Neural cell (in vitro differentiated cells): ENCODE measurements around the gene RAB11FIP3. TPM values are rescaled to one million over a fixed set of nuclear protein-coding genes. Genes with fewer than 3 reads are reported as not detected.

Source experiments
- H2AFZ ChIP-seq: fragments of 200-600, 300-800 bp; sonication (generic), shearing (Covaris generic); 2 replicates; pipeline ENCODE4 v1.6.0; 2014; ENCODE audit warnings: low read depth, mild to moderate bottlenecking, antibody characterized with exemption, low read length, moderate library complexity
- H3F3A ChIP-seq: fragments of 200-600 bp; shearing (Covaris generic); 2 replicates; pipeline ENCODE4 v1.6.1; 2016; ENCODE audit warnings: mild to moderate bottlenecking, moderate library complexity, mixed read lengths, antibody characterized with exemption, low read length; ENCODE audit not compliant: insufficient read depth, poor library complexity, severe bottlenecking
- H3K27ac ChIP-seq: fragments of 200-600, 300-800 bp; sonication (generic), shearing (Covaris generic); 2 replicates; pipeline ENCODE4 v1.5.1; 2014; ENCODE audit warnings: mild to moderate bottlenecking, low read length, moderate library complexity
- H3K27me3 ChIP-seq: fragments of 300-800, 200-600 bp; sonication (generic), shearing (Covaris generic); 2 replicates; pipeline ENCODE4 v1.6.0; 2014; ENCODE audit warnings: mild to moderate bottlenecking, low read depth, low read length, moderate library complexity; ENCODE audit not compliant: insufficient read depth
- H3K36me3 ChIP-seq: fragments of 300-800, 200-600 bp; sonication (generic), shearing (Covaris generic); 2 replicates; pipeline ENCODE4 v1.5.1; 2014; ENCODE audit warnings: mild to moderate bottlenecking, antibody characterized with exemption, low read length, moderate library complexity; ENCODE audit not compliant: insufficient read depth
- H3K4me2 ChIP-seq: fragments of 300-800, 200-600 bp; sonication (generic), shearing (Covaris generic); 2 replicates; pipeline ENCODE4 v1.6.0; 2014; ENCODE audit warnings: mild to moderate bottlenecking, low read length
- H3K4me3 ChIP-seq: fragments of 300-800, 200-600 bp; sonication (generic), shearing (Covaris generic); 2 replicates; pipeline ENCODE4 v1.5.1; 2014; ENCODE audit warnings: mild to moderate bottlenecking, low read length, moderate library complexity
- H3K79me2 ChIP-seq: fragments of 200-600 bp; shearing (Covaris generic); replicated peaks from 2 replicates; pipeline ENCODE4 v1.6.0; 2014; ENCODE audit warnings: mild to moderate bottlenecking, low read length, moderate library complexity; ENCODE audit not compliant: insufficient read depth
- H3K9ac ChIP-seq: fragments of 300-800, 200-600 bp; sonication (generic), shearing (Covaris generic); 2 replicates; pipeline ENCODE4 v1.6.1; 2016; ENCODE audit warnings: mild to moderate bottlenecking, low read length, mixed read lengths
- H3K9me2 ChIP-seq: fragments of 200-600 bp; shearing (Covaris generic); 2 replicates; pipeline ENCODE4 v1.6.1; 2016; ENCODE audit warnings: mild to moderate bottlenecking, low read length, mixed read lengths; ENCODE audit not compliant: insufficient read depth
- H3K9me3 ChIP-seq: fragments of 200-600, 300-800 bp; sonication (generic), shearing (Covaris generic); 2 replicates; pipeline ENCODE4 v1.6.1; 2016; ENCODE audit warnings: mild to moderate bottlenecking, mixed run types, low read length, moderate library complexity, mixed read lengths
- H4K20me1 ChIP-seq: fragments of 200-600 bp; shearing (Covaris generic); 2 replicates; pipeline ENCODE4 v1.6.1; 2016; ENCODE audit warnings: mild to moderate bottlenecking, mixed run types; ENCODE audit not compliant: insufficient read depth
- EP300 ChIP-seq: fragments of 450-650 bp; conservative IDR thresholded peaks from 2 replicates; pipeline ENCODE4 v1.6.1; 2014; ENCODE audit warnings: antibody characterized with exemption, mild to moderate bottlenecking, moderate library complexity; ENCODE audit not compliant: poor library complexity, severe bottlenecking
- EZH2 ChIP-seq: fragments of 200-600, 300-800 bp; shearing (Covaris generic), sonication (generic); IDR thresholded peaks from 2 replicates; pipeline ENCODE4 v1.6.1; 2014; ENCODE audit warnings: antibody characterized with exemption, low read length, borderline replicate concordance, mild to moderate bottlenecking; ENCODE audit not compliant: insufficient read depth, poor library complexity, severe bottlenecking
- MXI1 ChIP-seq: fragments of 450-650 bp; conservative IDR thresholded peaks from 2 replicates; pipeline ENCODE4 v1.6.1; 2014; ENCODE audit warnings: antibody characterized with exemption, mild to moderate bottlenecking; ENCODE audit not compliant: poor library complexity, severe bottlenecking
- POLR2AphosphoS5 ChIP-seq: IDR thresholded peaks from 2 replicates; pipeline ENCODE4 v1.6.1; 2012
- RAD21 ChIP-seq: fragments of 450-650 bp; conservative IDR thresholded peaks from 2 replicates; pipeline ENCODE4 v1.6.1; 2014; ENCODE audit warnings: antibody characterized with exemption, mild to moderate bottlenecking, moderate library complexity
- REST ChIP-seq: IDR thresholded peaks from 2 replicates; pipeline ENCODE4 v1.6.1; 2012; ENCODE audit warnings: borderline replicate concordance
- SMC3 ChIP-seq: fragments of 450-650 bp; conservative IDR thresholded peaks from 2 replicates; pipeline ENCODE4 v1.6.1; 2014; ENCODE audit warnings: antibody characterized with exemption, mild to moderate bottlenecking, moderate library complexity; ENCODE audit not compliant: poor library complexity
- TAF1 ChIP-seq: IDR thresholded peaks from 2 replicates; pipeline ENCODE4 v1.6.1; 2012; ENCODE audit warnings: low read depth
- polyA plus RNA-seq: library from polyadenylated mRNA; depleted of rRNA; stranded (reverse); fragments of >200 nt; gene quantifications from 2 replicates; pipeline ENCODE4 v1.2.3, GENCODE V29; 2014
- TF ChIP-seq, protein P1 (sequence below): fragments of 450-650 bp; IDR thresholded peaks from 2 replicates; pipeline ENCODE4 v1.5.1; 2014; ENCODE audit warnings: antibody characterized with exemption, mild to moderate bottlenecking, moderate library complexity; ENCODE audit not compliant: poor library complexity, severe bottlenecking

RAB11FIP3 gene
- polyA plus RNA-seq, 1 donor from 2014 or later, result 55.0 TPM

DNA sequence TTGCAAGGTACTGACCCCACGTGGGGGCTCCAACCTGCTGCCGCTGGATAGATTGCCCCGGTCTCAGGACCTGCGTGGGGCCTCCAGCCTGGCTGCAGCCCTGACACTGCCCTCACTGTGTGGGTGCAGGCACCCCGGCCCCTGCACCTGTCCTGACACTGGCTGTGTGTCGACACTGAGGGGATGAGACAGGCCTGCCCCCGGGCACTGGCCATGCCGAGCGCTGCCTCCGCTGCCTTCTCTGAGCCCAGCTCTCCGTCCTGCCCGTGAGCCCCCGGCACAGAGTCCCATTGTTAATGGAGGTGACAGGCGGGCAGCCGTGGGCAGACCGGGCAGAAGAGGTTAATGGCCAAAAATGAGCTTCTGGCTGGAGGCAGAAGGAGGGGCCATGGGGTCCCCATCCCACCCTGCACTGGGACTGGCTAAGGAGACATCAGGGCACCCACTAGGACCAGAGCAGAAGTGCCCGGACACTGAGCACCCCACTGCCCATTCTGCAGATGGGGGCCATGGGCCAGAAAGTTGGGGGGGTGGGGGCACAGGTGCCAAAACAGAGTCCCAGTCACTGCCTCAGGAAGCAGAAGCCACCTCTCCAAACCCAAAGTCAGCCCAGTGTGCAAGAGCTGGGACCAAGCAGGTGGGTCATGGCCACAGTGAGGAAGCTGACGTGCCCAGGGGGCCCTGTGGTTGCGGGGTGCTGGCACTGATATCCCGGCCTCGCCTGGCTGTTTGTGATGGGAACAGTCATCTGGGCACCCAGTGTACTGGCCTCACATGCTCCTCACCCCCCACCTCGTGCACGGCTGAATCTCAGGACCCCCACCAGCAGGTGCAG, 132.2 kb downstream of the RAB11FIP3 start:
- no peak for TF ChIP-seq TAF1
- no peak for TF ChIP-seq POLR2AphosphoS5
- TF ChIP-seq, protein P1, sequence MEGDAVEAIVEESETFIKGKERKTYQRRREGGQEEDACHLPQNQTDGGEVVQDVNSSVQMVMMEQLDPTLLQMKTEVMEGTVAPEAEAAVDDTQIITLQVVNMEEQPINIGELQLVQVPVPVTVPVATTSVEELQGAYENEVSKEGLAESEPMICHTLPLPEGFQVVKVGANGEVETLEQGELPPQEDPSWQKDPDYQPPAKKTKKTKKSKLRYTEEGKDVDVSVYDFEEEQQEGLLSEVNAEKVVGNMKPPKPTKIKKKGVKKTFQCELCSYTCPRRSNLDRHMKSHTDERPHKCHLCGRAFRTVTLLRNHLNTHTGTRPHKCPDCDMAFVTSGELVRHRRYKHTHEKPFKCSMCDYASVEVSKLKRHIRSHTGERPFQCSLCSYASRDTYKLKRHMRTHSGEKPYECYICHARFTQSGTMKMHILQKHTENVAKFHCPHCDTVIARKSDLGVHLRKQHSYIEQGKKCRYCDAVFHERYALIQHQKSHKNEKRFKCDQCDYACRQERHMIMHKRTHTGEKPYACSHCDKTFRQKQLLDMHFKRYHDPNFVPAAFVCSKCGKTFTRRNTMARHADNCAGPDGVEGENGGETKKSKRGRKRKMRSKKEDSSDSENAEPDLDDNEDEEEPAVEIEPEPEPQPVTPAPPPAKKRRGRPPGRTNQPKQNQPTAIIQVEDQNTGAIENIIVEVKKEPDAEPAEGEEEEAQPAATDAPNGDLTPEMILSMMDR, result no peak
- TF ChIP-seq EZH2, result no peak
- TF ChIP-seq MXI1, result no peak
- no peak for TF ChIP-seq RAD21
- no peak for TF ChIP-seq EP300
- no peak for TF ChIP-seq REST
- TF ChIP-seq SMC3, result no peak
- no peak overlapping the region for H2AFZ ChIP-seq
- H3K27ac ChIP-seq, result no peak overlapping the region
- H4K20me1 ChIP-seq, result no peaks in the 10 kb centered on the region
- H3K4me3 ChIP-seq, result no peak overlapping the region
- no peaks in the 10 kb centered on the region for H3F3A ChIP-seq
- H3K9ac ChIP-seq, result no peak overlapping the region
- peaks cover 39% of the 10 kb centered on the region for H3K27me3 ChIP-seq
- no peaks in the 10 kb centered on the region for H3K36me3 ChIP-seq
- no peaks in the 10 kb centered on the region for H3K9me2 ChIP-seq
- no peak overlapping the region for H3K4me2 ChIP-seq
- H3K9me3 ChIP-seq, result no peaks in the 10 kb centered on the region
- H3K79me2 ChIP-seq, result no peaks in the 10 kb centered on the region

DNA sequence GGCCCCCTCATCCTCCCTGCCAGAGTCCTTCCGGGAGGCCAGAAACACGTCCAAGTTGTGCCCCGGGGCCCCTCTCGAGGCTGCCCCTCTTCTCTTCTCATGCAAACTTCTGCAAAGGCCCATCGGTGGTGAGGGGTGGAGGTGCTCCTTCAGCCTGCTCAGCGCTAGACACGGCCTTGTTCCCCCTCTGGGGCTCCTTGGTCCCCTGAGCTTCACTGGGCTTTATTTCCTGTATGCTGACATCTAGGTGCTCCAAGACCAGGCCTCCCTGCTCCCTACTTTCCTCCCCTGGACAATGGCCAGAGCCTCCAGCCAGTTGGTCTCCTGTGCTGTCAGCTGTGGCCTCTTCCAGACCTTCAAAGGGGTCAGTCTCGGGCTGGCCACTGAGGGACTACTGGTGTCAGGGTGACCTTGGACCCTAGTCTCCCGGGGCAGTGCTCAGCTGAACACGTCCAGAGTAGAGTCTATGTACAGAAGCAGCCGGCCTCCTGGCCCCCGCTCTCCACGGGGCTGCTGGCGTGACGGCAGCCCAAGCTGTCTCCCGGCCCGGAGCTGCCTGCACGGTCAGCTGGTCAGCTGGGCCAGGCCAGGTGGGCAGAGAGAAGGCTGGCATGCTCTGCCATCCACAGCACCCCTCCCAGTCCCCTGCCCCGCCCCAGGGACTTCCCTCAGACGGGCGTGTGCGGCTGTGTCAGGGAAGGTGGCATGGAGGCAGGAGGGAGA, 133.0 kb downstream of the RAB11FIP3 start:
- Histone ChIP-seq H3F3A (no peaks in the 10 kb centered on the region), H3K4me2 (no peak overlapping the region), H3K9me3 (no peaks in the 10 kb centered on the region), H3K9ac (no peak overlapping the region), H3K79me2 (no peaks in the 10 kb centered on the region), H3K9me2 (no peaks in the 10 kb centered on the region), H2AFZ (no peak overlapping the region), H3K27me3 (peaks cover 39% of the 10 kb centered on the region), H4K20me1 (no peaks in the 10 kb centered on the region), H3K36me3 (no peaks in the 10 kb centered on the region), H3K27ac (no peak overlapping the region), H3K4me3 (no peak overlapping the region)
- TF ChIP-seq, protein P1, result no peak
- TF ChIP-seq EP300 (no peak), EZH2 (no peak), SMC3 (no peak), RAD21 (no peak), REST (no peak), TAF1 (no peak), POLR2AphosphoS5 (no peak), MXI1 (no peak)
